ENCODE results near the gene RNF130. TPM values are rescaled to one million over a fixed set of nuclear protein-coding genes. Genes with fewer than 3 reads are reported as not detected.

RNF130 gene
- polyA plus RNA-seq, 1 experiment = 32.7 TPM

DNA sequence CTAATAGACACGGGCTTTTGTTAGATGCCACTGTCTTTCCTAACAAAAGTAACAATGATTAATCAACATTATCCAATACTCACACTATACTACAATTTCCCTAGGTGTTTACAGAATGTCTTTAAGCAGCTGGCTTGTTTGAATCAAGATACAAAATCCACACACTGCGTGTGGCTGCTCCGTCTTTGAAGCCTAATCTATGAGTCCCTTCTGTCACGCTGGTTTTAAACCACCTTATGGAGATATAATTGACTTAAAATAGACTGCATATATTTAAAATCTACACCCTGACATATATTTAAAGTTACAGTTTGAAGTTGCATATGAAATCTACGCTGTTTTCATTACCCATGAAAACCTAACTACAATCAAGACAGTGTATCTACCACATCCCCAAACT, 89.9 kb downstream of the RNF130 start:
- ChIA-PET CTCF (no interaction called here), POLR2A (no interaction called here)
- H3K27me3 ChIP-seq (ENCODE audit: control insufficient read depth, insufficient read depth, low read length) = no peaks in the 10 kb centered on the region
- no peak overlapping the region for H3K4me3 ChIP-seq (ENCODE audit: low read depth, low read length)
- peaks cover 5% of the 10 kb centered on the region for H3K36me3 ChIP-seq (ENCODE audit: control insufficient read depth, insufficient read depth, low read length)
- no peak for DNase-seq (ENCODE audit: low read depth)
- no peak for TF ChIP-seq CTCF (IDR thresholded peaks at IDR 0.05; ENCODE audit: insufficient read depth, low read depth, low read length)

DNA sequence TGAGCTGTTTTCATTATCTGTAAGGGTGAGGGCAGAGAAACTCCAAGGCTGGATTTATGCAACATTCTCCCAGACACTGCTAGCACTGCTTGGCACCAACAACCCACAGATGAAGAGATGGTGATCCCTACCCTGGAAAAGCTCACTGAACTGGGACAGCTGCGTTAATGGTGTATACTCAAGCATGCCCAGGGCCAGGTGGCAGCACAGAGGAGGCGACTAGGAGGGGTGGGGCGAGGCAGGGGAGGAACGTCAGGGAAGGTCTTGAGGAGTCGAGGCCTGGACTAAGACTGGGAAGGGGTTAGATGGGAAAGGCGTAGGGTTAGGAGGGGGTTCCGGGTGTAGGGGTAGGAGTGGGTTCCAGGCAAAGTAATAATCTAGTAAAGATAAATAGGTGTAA, 90.8 kb downstream of the RNF130 start:
- no peak overlapping the region for H3K4me3 ChIP-seq (ENCODE audit: low read depth, low read length)
- no peak for DNase-seq (ENCODE audit: low read depth)
- CTCF ChIA-PET = no interaction called here
- TF ChIP-seq CTCF (IDR thresholded peaks at IDR 0.05; ENCODE audit: insufficient read depth, low read depth, low read length) = no peak
- H3K36me3 ChIP-seq (ENCODE audit: control insufficient read depth, insufficient read depth, low read length) = peaks cover 5% of the 10 kb centered on the region
- POLR2A ChIA-PET = no interaction called here
- H3K27me3 ChIP-seq (ENCODE audit: control insufficient read depth, insufficient read depth, low read length) = no peaks in the 10 kb centered on the region

DNA sequence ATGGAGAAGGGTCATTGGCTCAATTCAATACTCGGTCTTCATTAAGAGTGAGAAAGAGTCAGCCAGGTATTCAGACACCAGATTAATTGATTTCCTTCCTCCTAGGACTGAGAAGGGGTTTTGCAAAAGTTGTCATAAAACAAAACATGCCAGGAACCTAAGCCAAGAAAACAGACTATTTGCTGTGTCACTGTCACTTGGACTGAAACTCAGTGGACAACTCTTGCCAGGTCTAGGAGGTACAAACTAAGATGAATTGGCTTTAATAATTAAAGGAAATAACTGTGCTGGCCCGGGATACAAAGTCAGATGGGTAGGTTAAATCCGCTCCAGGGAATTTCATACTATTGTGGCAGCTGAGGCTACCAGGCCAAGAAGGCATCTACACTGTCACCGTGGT, 92.8 kb downstream of the RNF130 start:
- no peak for DNase-seq (ENCODE audit: low read depth)
- Histone ChIP-seq H3K4me3 (ENCODE audit: low read depth, low read length) (no peak overlapping the region), H3K36me3 (ENCODE audit: control insufficient read depth, insufficient read depth, low read length) (peaks cover 9% of the 10 kb centered on the region), H3K27me3 (ENCODE audit: control insufficient read depth, insufficient read depth, low read length) (no peaks in the 10 kb centered on the region)
- no peak for TF ChIP-seq CTCF (IDR thresholded peaks at IDR 0.05; ENCODE audit: insufficient read depth, low read depth, low read length)
- ChIA-PET POLR2A (no interaction called here), CTCF (no interaction called here)

DNA sequence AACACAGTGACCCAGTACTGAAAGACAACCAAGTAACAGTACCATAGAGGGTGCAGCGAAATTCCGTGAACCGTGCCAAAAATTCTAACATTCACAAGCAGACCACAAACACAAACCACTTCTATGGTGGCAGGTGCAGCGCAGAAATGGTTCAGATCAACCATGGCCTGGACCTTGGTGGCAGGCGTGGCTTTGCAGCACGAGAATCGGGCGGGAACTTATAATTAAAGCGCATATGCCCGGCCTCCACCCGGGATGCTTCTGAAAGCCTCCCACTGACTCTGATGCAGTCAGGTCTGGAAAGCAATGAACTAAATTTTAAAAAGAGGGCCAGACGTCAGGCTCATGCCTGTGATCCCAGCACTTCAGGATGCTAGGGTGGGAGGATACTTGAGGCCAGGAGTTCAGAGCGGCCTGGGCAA, 95.8 kb downstream of the RNF130 start:
- no peak for TF ChIP-seq CTCF (IDR thresholded peaks at IDR 0.05; ENCODE audit: insufficient read depth, low read depth, low read length)
- Histone ChIP-seq H3K27me3 (ENCODE audit: control insufficient read depth, insufficient read depth, low read length) (no peaks in the 10 kb centered on the region), H3K4me3 (ENCODE audit: low read depth, low read length) (no peak overlapping the region), H3K36me3 (ENCODE audit: control insufficient read depth, insufficient read depth, low read length) (peaks cover 9% of the 10 kb centered on the region)
- POLR2A ChIA-PET = no interaction called here
- CTCF ChIA-PET = interaction anchor here (0.9 kb wide), 1 partner anchor 133 kb away, joined by 3 read pairs; no protein-coding TSS in a partner anchor
- DNase-seq (ENCODE audit: low read depth) = no peak

DNA sequence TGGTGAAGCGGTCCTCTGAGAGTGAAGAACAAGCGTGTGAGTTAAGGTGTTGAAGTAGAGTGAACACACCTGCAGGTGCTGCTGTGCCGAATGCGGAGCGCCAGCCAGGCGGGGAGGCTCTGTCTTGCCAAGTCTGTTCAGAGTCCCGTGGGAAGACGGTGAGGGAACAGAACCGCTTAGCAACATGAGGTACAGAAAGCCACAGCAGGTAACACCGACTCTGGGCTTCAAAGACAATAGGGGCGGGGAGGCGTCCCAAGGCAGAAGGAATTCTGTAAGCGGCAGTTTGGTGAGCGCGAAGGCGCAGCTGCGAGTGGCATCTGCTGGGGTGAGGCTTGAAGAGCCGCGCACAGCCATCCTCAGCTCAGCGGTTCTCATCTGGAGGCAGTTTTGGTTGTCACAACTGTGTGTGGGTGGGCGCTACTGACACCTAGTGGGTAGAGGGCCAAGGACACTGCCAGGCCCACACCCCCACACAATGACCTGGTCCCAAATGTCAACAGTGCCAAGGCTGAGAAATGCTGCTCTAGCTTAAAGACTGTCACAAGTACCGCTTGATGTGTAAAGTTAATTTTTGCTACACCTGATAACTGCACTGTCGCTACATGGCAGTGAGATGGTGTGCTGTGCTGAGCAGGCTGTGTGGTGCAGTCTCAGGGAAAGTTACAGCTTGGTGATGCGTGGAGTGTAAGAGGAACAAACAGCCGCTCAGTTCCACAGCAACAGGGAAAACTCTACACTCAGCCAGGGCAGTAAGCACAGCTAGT, 96.4 kb downstream of the RNF130 start:
- CTCF ChIA-PET = interaction anchor here (0.9 kb wide), 1 partner anchor 132 kb away, joined by 3 read pairs; no protein-coding TSS in a partner anchor
- peak; percentile 44 for TF ChIP-seq CTCF (IDR thresholded peaks at IDR 0.05; ENCODE audit: insufficient read depth, low read depth, low read length)
- no peak overlapping the region for H3K4me3 ChIP-seq (ENCODE audit: low read depth, low read length)
- POLR2A ChIA-PET = no interaction called here
- no peaks in the 10 kb centered on the region for H3K27me3 ChIP-seq (ENCODE audit: control insufficient read depth, insufficient read depth, low read length)
- H3K36me3 ChIP-seq (ENCODE audit: control insufficient read depth, insufficient read depth, low read length) = peaks cover 9% of the 10 kb centered on the region
- no peak for DNase-seq (ENCODE audit: low read depth)
